HCT116 (cell line): ENCODE measurements around the gene FAM98C. TPM values are rescaled to one million over a fixed set of nuclear protein-coding genes. Genes with fewer than 3 reads are reported as not detected.

Experiments
- ATAC-seq: fragments of 200-7000 bp; cut with Tn5 transposase; 2 replicates; pipeline ENCODE4 v1.9.1; 2020; ENCODE audit warnings: mild to moderate bottlenecking, moderate library complexity
- BruUV-seq: library from RNA; stranded (reverse); fragments of 400-500 nt; replicated peaks from 2 replicates; lab custom pipeline; 2021; lab: Mats Ljungman, UMichigan
- CTCF ChIA-PET: fragments of 300-600 bp; sonication (Branson Sonifier 250); formaldehyde crosslinking; loops from one replicate; lab custom pipeline; 2021; ENCODE audit warnings: antibody characterized with exemption; lab: Charles Lee
- POLR2A ChIA-PET: fragments of 300-600, 350-600 bp; sonication (Branson Sonifier 250); formaldehyde crosslinking; loops from one replicate; lab custom pipeline; 2021; ENCODE audit warnings: antibody characterized with exemption; lab: Charles Lee
- RAD21 ChIA-PET, 2 experiments: fragments of 300-600 bp; sonication (Branson Sonifier 250); formaldehyde crosslinking; loops; one replicate each; lab custom pipeline; 2023; ENCODE audit warnings: low total read pairs in 2 of 2; ENCODE audit not compliant: uncharacterized antibody in 2 of 2, unreplicated experiment in 2 of 2, low non-redundant PET in 1 of 2; lab: Charles Lee
- DNase-seq: peaks from one replicate; pipeline ENCODE4 v3.0.0-alpha.2; 2010; ENCODE audit warnings: low read depth, low spot score
- H2AFZ ChIP-seq: fragments of 200-600 bp; shearing (Covaris generic), sonication (generic); 2 replicates; pipeline ENCODE4 v1.6.1; 2017; ENCODE audit warnings: low read depth, mixed run types, mixed read lengths, antibody characterized with exemption, low read length; ENCODE audit not compliant: poor library complexity, severe bottlenecking
- H3K27ac ChIP-seq: 2 replicates; pipeline ENCODE4 v1.5.1; 2012; ENCODE audit warnings: low read depth, low read length
- H3K27me3 ChIP-seq: fragments of 200-600 bp; sonication (generic); 2 replicates; pipeline ENCODE4 v1.6.1; 2016; ENCODE audit warnings: mixed run types, low read length, mixed read lengths; ENCODE audit not compliant: insufficient read depth
- H3K36me3 ChIP-seq, 2 experiments: fragments of 200-500 bp in 1 of 2; fragments of 200-600 bp in 1 of 2; sonication (Bioruptor generic) in 1 of 2; sonication (generic) in 1 of 2; 2 replicates each; pipeline versions ENCODE4 v1.5.1 to v1.6.1; 2014 to 2016; ENCODE audit warnings: low read length in 2 of 2, inconsistent platforms in 1 of 2, mixed read lengths in 1 of 2, mixed run types in 1 of 2; ENCODE audit not compliant: insufficient read depth in 2 of 2, control insufficient read depth in 1 of 2
- H3K4me1 ChIP-seq, 2 experiments: fragments of 200-600 bp in 1 of 2; sonication (generic) in 1 of 2; 2 replicates each; pipeline versions ENCODE4 v1.5.1 to v1.6.1; 2012 to 2017; ENCODE audit warnings: low read length in 2 of 2, inconsistent platforms in 1 of 2, mild to moderate bottlenecking in 1 of 2, mixed read lengths in 1 of 2, mixed run types in 1 of 2, moderate library complexity in 1 of 2; ENCODE audit not compliant: insufficient read depth in 2 of 2, control insufficient read depth in 1 of 2
- H3K4me2 ChIP-seq: fragments of 200-600 bp; sonication (generic); 2 replicates; pipeline ENCODE4 v1.6.1; 2017; ENCODE audit warnings: mixed run types, low read length, mixed read lengths
- H3K4me3 ChIP-seq, 2 experiments: fragments of 200-600 bp in 1 of 2; sonication (generic) in 1 of 2; replicated peaks in 1 of 2; 2 replicates each; pipeline ENCODE4 v1.5.1; 2011 to 2016; ENCODE audit warnings: low read length in 2 of 2, control low read depth in 1 of 2, low read depth in 1 of 2, mild to moderate bottlenecking in 1 of 2, mixed read lengths in 1 of 2, mixed run types in 1 of 2
- H3K79me2 ChIP-seq: fragments of 200-600 bp; sonication (generic); 2 replicates; pipeline ENCODE4 v1.6.1; 2017; ENCODE audit warnings: mild to moderate bottlenecking, mixed run types, low read length, moderate library complexity, mixed read lengths; ENCODE audit not compliant: insufficient read depth
- H3K9ac ChIP-seq: fragments of 200-600 bp; sonication (generic); 2 replicates; pipeline ENCODE4 v1.6.1; 2016; ENCODE audit warnings: low read length, mixed read lengths
- H3K9me2 ChIP-seq: fragments of 200-600 bp; sonication (generic), shearing (Covaris generic); 2 replicates; pipeline ENCODE4 v1.6.1; 2017; ENCODE audit warnings: mixed run types, mild to moderate bottlenecking, moderate library complexity; ENCODE audit not compliant: insufficient read depth
- H3K9me3 ChIP-seq, 2 experiments: fragments of 200-500 bp in 1 of 2; fragments of 200-600 bp in 1 of 2; sonication (Bioruptor generic) in 1 of 2; sonication (generic) in 1 of 2; 2 replicates each; pipeline ENCODE4 v1.6.1; 2014 to 2017; ENCODE audit warnings: low read length in 2 of 2, mixed read lengths in 2 of 2, inconsistent platforms in 1 of 2, low read depth in 1 of 2, mild to moderate bottlenecking in 1 of 2, mixed run types in 1 of 2, moderate library complexity in 1 of 2; ENCODE audit not compliant: control insufficient read depth in 1 of 2, insufficient read depth in 1 of 2
- H4K20me1 ChIP-seq: fragments of 200-600 bp; sonication (generic), shearing (Covaris generic); 2 replicates; pipeline ENCODE4 v1.6.1; 2017; ENCODE audit warnings: mixed run types, mild to moderate bottlenecking, moderate library complexity; ENCODE audit not compliant: insufficient read depth
- CBX3 ChIP-seq: IDR thresholded peaks from 2 replicates; pipeline ENCODE4 v1.6.1; 2012; ENCODE audit warnings: low read depth
- CEBPB ChIP-seq: IDR thresholded peaks from 2 replicates; pipeline ENCODE4 v1.6.1; 2012; ENCODE audit warnings: low read depth
- EZH2 ChIP-seq: fragments of 200-600 bp; sonication (generic); IDR thresholded peaks from 2 replicates; pipeline ENCODE4 v1.6.1; 2017; ENCODE audit warnings: antibody characterized with exemption, mixed run types
- JUND ChIP-seq: IDR thresholded peaks from 2 replicates; pipeline ENCODE4 v1.6.1; 2012
- POLR2A ChIP-seq: IDR thresholded peaks from 2 replicates; pipeline ENCODE4 v1.7.0; 2011; ENCODE audit warnings: borderline replicate concordance; ENCODE audit not compliant: insufficient read depth, insufficient read length; ENCODE audit errors: extremely low read depth
- POLR2AphosphoS5 ChIP-seq: IDR thresholded peaks from 2 replicates; pipeline ENCODE4 v1.6.1; 2011; ENCODE audit warnings: mild to moderate bottlenecking, low read depth, low read length, moderate library complexity
- RAD21 ChIP-seq: IDR thresholded peaks from 2 replicates; pipeline ENCODE4 v1.6.1; 2012; ENCODE audit warnings: low read depth, mild to moderate bottlenecking
- SRF ChIP-seq: IDR thresholded peaks from 2 replicates; pipeline ENCODE4 v1.6.1; 2012; ENCODE audit warnings: low read depth
- TCF7L2 ChIP-seq: IDR thresholded peaks from 2 replicates; pipeline ENCODE4 v1.7.0; 2011; ENCODE audit warnings: borderline replicate concordance, inconsistent platforms; ENCODE audit not compliant: insufficient read depth, insufficient read length; ENCODE audit errors: extremely low read depth
- YY1 ChIP-seq: IDR thresholded peaks from 2 replicates; pipeline ENCODE4 v1.6.1; 2011; ENCODE audit warnings: low read length, low read depth, moderate library complexity, mild to moderate bottlenecking; ENCODE audit not compliant: insufficient replicate concordance; ENCODE audit errors: extremely low read depth
- ZFX ChIP-seq: fragments of 450-650 bp; IDR thresholded peaks from 2 replicates; pipeline ENCODE4 v1.6.1; 2017
- intact Hi-C: fragments of 100-400 bp; cut with micrococcal nuclease; formaldehyde crosslinking; loops from 2 replicates; pipeline ENCODE4 v1.10.0; 2022
- total RNA-seq: library from RNA; stranded (reverse); gene quantifications from one replicate; pipeline ENCODE4 v1.2.1, GENCODE V29; 2021; ENCODE audit not compliant: unreplicated experiment
- TF ChIP-seq, protein P1 (sequence below), 3 experiments: fragments of 200-600 bp in 1 of 3; sonication (generic) in 1 of 3; IDR thresholded peaks in 2 of 3; conservative IDR thresholded peaks in 1 of 3; 2 replicates each; pipeline ENCODE4 v1.5.1; 2012 to 2017; ENCODE audit warnings: low read depth in 2 of 3, low read length in 2 of 3, antibody characterized with exemption in 1 of 3, borderline replicate concordance in 1 of 3, control low read depth in 1 of 3, mild to moderate bottlenecking in 1 of 3, mixed read lengths in 1 of 3, mixed run types in 1 of 3, moderate library complexity in 1 of 3; ENCODE audit not compliant: insufficient read depth in 1 of 3
- TF ChIP-seq, protein P2 (sequence below): IDR thresholded peaks from 2 replicates; pipeline ENCODE4 v1.6.1; 2012
- TF ChIP-seq, protein P3 (sequence below): IDR thresholded peaks from 2 replicates; pipeline ENCODE4 v1.6.1; 2012; ENCODE audit warnings: low read depth
- TF ChIP-seq, protein P4 (sequence below): IDR thresholded peaks from 2 replicates; pipeline ENCODE4 v1.6.1; 2012

Gene FAM98C
- total RNA-seq, 1 experiment from 2014 or later = 33.8 TPM

DNA sequence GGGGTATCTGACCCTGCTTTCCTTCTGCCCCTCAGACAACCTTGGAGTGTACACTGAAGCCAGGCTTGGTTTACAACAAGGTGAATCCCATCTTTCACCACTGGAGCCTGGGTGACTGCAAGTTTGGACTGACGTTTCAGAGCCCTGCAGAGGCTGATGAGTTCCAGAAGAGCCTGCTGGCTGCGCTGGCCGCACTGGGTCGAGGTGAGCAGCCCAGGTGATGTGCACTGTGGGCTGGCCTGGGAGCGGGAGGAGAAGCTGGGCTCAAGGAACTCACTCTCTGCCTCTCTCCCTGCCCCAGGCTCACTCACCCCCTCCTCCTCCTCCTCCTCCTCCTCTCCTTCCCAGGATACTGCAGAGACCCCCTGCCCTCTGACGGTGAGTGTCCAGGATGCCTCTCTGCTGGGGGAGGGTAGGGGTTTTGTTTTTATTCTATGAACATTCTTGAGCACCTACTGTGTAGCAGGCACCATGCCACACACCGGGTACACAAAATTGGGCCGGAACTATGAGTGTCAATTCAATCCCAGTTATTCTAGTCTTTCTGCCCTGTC, 10.9 kb upstream of the FAM98C start:
- no peak for ATAC-seq

More for the DNA sequence above, 10.9 kb upstream of the FAM98C start:
- no peak overlapping the region for H3K27ac ChIP-seq
- ChIA-PET RAD21 (no interaction called here), CTCF (interaction anchor here (4.0 kb wide), 1 partner anchor 11 kb away, joined by 18 read pairs; the partner anchor contains the start of gene FAM98C), POLR2A (no interaction called here)
- intact Hi-C loops = no loop called here
- no peaks in the 10 kb centered on the region for H3K9me2 ChIP-seq
- H4K20me1 ChIP-seq = no peaks in the 10 kb centered on the region
- H3K27me3 ChIP-seq = no peaks in the 10 kb centered on the region
- H3K4me2 ChIP-seq = no peak overlapping the region
- no peaks in the 10 kb centered on the region for H3K9me3 ChIP-seq
- BruUV-seq = no TSS peak
- H3K4me1 ChIP-seq = peaks cover 11 to 48% of the 10 kb centered on the region in 2 experiments
- no peak overlapping the region for H3K4me3 ChIP-seq
- no peaks in the 10 kb centered on the region for H3K79me2 ChIP-seq
- TF ChIP-seq, protein P1, sequence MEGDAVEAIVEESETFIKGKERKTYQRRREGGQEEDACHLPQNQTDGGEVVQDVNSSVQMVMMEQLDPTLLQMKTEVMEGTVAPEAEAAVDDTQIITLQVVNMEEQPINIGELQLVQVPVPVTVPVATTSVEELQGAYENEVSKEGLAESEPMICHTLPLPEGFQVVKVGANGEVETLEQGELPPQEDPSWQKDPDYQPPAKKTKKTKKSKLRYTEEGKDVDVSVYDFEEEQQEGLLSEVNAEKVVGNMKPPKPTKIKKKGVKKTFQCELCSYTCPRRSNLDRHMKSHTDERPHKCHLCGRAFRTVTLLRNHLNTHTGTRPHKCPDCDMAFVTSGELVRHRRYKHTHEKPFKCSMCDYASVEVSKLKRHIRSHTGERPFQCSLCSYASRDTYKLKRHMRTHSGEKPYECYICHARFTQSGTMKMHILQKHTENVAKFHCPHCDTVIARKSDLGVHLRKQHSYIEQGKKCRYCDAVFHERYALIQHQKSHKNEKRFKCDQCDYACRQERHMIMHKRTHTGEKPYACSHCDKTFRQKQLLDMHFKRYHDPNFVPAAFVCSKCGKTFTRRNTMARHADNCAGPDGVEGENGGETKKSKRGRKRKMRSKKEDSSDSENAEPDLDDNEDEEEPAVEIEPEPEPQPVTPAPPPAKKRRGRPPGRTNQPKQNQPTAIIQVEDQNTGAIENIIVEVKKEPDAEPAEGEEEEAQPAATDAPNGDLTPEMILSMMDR (IDR thresholded peaks at IDR 0.05 in 2 of 3, conservative IDR thresholded peaks at IDR 0.05 in 1 of 3; ENCODE audit: borderline replicate concordance in 1 of 3, insufficient read depth in 1 of 3, low read depth in 2 of 3, low read length in 2 of 3) = no peak
- TF ChIP-seq POLR2AphosphoS5 (no peak), RAD21 (no peak), YY1 (no peak), CEBPB (no peak), ZFX (no peak), TCF7L2 (no peak), EZH2 (no peak), SRF (no peak), CBX3 (no peak), JUND (no peak), POLR2A (no peak)
- TF ChIP-seq, protein P2, sequence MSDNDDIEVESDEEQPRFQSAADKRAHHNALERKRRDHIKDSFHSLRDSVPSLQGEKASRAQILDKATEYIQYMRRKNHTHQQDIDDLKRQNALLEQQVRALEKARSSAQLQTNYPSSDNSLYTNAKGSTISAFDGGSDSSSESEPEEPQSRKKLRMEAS = no peak
- TF ChIP-seq, protein P3, sequence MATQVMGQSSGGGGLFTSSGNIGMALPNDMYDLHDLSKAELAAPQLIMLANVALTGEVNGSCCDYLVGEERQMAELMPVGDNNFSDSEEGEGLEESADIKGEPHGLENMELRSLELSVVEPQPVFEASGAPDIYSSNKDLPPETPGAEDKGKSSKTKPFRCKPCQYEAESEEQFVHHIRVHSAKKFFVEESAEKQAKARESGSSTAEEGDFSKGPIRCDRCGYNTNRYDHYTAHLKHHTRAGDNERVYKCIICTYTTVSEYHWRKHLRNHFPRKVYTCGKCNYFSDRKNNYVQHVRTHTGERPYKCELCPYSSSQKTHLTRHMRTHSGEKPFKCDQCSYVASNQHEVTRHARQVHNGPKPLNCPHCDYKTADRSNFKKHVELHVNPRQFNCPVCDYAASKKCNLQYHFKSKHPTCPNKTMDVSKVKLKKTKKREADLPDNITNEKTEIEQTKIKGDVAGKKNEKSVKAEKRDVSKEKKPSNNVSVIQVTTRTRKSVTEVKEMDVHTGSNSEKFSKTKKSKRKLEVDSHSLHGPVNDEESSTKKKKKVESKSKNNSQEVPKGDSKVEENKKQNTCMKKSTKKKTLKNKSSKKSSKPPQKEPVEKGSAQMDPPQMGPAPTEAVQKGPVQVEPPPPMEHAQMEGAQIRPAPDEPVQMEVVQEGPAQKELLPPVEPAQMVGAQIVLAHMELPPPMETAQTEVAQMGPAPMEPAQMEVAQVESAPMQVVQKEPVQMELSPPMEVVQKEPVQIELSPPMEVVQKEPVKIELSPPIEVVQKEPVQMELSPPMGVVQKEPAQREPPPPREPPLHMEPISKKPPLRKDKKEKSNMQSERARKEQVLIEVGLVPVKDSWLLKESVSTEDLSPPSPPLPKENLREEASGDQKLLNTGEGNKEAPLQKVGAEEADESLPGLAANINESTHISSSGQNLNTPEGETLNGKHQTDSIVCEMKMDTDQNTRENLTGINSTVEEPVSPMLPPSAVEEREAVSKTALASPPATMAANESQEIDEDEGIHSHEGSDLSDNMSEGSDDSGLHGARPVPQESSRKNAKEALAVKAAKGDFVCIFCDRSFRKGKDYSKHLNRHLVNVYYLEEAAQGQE = no peak
- TF ChIP-seq, protein P4, sequence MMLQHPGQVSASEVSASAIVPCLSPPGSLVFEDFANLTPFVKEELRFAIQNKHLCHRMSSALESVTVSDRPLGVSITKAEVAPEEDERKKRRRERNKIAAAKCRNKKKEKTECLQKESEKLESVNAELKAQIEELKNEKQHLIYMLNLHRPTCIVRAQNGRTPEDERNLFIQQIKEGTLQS = no peak
- H3K9ac ChIP-seq = no peak overlapping the region
- no peaks in the 10 kb centered on the region; a peak in 1 of 4 replicates for H3K36me3 ChIP-seq
- no peak overlapping the region for H2AFZ ChIP-seq
- no peak for DNase-seq
